HG03103 (cell line): ENCODE results near the gene EIF4G3.
"Not testable (repeated sequence)": the region's sequence is repeated elsewhere in the genome, so short reads cannot be mapped to it uniquely, and the experiment has no call there.

Experiments
- ATAC-seq: cut with Tn5 transposase; IDR thresholded peaks from one replicate; pipeline ENCODE4 v1.9.1; 2021; ENCODE audit warnings: low read depth; ENCODE audit not compliant: unreplicated experiment

The EIF4G3 gene

DNA sequence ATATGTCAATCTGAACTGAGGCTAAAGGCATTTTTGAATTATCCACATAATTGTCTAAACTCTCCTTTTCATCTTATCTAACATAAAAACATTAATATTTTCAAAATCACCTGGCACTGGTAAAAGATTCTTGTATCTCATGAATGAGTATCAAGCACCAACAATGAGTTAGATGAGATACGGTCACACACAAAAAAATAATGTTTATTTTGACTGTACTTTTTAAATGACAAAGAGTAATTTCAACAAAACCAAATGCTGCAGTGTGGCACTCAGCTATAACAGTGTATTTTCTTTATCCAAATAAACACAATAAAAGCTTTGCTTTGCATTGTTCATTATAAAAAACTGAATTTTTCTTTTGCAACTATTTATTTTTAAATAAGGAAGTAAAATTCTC is 59.5 kb downstream of the EIF4G3 start:
- ATAC-seq = no peak

DNA sequence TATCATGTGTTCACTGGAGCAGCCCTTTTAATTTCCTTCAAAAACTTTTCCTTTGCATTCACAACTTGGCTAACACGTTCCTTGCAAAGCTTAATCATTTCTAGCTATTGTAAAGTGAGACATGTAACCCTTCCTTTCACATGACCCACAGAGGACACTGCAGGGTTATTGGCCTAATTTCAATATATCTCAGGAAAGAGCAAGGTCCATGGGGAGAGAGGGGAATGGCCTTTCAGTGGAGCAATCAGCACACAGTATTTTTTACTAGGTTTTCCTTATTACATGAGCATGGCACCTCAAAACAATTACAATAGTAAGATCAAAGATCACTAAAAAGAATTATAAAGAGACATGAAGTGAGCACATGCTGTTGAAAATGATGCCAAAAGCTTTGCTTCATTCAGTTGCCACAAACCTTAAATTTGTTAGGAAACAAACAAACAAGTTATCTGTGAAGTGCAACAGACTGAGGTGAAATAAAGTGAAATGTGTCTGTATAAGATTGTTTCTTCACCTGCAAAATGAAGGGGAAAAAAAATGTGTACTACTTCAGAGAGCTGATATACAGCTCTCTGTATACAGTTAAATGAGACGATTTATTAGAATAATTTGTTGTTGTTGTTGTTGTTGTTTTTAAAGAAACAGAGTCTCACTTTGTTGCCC is 61.5 kb downstream of the EIF4G3 start:
- ATAC-seq = no peak

DNA sequence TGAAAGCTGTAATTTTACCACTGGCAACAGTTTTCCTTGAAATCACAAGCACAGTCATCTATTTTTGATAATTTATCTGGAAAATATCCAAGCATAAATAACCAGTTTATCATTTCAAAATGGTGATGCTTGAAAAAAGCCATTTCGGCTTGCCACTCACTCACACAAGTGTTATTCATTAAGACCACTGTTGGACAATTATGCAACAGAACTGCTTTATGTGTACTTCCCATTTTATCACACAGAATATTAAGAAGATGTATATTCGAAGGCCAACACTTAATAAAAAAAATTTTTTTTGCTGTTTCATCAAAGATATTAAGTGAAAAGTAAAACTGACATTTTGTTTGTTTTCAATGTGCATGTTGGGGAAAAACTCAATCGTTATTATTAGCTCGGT is 62.3 kb downstream of the EIF4G3 start:
- ATAC-seq = no peak

DNA sequence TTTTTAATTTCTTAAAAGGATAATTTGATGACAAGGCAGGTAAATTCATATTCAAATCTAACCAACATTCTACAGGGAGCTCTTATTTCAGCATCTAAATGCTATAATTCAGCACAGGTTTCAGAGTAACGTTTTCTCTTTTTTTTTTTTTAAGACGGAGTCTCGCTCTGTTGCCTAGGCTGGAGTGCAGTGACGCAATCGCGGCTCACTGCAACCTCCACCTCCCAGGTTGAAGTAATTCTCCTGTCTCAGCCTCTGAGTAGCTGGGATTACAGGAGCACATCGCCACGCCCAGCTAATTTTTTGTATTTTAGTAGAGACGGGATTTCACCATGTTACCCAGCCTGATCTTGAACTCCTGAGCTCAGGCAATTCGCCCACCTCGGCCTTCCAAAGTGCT is 66.5 kb downstream of the EIF4G3 start:
- ATAC-seq = no peak

DNA sequence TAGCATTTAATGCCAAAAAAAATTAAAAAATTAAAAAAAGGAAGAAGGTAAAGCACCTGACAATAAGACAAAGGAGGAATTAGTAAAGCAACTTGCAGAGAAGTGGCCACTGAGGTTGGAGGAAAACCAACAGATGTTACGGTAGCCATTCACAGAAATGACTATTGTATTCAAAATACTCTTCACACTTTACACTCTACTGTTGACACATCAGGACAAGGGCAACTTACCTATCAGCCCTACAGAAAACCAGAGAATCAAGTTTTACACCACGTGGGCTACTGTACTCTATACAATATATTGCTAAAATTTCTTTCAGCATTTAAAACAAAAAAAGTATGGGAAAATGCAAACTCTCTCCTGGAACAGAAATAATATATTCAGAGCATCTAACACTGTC is 70.0 kb downstream of the EIF4G3 start:
- ATAC-seq = no peak

DNA sequence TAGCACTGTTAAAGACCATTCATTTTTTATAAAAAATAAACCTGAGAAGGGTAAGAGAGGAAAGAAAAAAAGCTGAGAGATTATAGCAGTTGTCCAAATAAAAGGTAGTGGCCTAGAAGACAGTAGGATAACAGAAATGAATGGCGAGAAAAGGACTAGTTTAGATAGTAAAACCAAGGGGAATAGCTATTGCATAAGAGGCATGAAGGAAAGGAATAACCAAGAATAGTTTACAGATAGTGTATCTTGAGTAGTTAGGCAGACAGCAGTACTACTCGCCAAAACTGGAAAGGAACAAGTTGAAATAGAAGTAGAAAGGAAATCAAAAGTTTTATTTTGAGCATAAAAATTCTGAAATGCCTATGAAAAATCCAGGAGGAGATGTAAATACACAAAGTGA is 70.5 kb downstream of the EIF4G3 start:
- ATAC-seq = no peak

DNA sequence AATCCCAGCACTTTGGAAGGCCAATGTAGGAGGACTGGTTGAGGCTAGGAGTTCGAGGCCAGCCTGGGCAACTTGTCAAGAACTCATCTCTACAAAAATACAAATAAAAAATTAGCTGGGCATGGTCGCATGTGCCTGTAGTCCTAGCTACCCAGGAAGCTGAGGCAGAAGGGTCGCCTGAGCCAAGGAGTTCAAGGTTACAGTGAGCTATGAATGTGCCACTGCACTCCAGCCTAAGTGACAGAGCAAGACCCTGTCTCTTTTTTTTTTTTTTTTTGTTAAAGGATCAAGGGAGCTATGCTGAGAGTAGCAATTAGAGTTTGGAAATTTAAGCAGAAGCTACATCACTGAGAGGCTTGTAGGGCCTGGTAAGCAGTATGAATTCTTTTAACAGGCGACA is 70.9 kb downstream of the EIF4G3 start:
- no peak for ATAC-seq

DNA sequence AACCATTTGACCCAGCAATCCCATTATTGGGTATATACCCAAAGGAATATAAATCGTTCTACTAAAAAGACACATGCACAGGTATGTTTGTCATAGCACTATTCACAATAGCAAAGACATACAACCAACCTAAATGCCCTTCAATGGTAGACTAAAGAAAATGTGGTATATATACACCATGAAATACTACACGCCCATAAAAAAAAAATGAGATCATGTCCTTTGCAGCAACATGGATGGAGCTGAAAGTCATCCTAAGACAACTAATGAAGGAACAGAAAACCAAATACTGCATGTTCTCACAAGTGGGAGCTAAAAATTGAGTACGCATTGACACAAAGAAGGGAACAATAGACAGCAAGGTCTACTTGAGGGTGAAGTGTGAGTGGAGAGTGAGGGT is 72.0 kb downstream of the EIF4G3 start:
- ATAC-seq = no peak

DNA sequence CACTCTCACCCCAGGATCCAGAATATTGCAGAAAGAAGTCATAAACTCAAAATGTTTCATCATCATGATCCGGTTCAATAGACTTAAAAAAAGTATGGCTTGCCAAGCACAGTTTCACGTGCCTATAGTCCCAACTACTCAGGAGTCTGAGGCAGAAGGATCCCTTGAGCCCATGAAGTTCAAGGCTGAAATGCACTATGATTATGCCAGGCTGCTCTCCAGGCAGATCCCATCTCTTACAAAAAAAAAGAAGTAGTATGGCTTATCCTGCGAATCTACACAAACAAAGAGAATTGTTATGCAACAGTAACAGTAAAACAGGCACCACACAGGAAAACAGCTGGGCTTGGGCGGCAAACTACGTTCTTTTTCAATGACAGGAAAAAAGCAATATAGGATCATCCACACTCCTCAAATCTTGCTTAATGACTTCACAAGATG is 76.2 kb downstream of the EIF4G3 start:
- ATAC-seq = no peak

DNA sequence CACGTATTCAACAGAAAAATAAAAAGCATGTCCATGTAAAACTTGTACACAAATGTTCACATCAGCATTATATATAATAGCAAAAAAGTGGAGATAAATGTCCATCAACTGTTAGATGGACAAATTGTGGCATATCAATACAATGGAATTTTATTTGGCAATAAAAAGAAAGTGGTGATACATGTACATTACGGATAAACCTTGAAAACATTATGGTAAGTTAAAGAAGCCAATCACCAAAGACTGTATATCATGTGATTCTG is 76.9 kb downstream of the EIF4G3 start:
- ATAC-seq = no peak

DNA sequence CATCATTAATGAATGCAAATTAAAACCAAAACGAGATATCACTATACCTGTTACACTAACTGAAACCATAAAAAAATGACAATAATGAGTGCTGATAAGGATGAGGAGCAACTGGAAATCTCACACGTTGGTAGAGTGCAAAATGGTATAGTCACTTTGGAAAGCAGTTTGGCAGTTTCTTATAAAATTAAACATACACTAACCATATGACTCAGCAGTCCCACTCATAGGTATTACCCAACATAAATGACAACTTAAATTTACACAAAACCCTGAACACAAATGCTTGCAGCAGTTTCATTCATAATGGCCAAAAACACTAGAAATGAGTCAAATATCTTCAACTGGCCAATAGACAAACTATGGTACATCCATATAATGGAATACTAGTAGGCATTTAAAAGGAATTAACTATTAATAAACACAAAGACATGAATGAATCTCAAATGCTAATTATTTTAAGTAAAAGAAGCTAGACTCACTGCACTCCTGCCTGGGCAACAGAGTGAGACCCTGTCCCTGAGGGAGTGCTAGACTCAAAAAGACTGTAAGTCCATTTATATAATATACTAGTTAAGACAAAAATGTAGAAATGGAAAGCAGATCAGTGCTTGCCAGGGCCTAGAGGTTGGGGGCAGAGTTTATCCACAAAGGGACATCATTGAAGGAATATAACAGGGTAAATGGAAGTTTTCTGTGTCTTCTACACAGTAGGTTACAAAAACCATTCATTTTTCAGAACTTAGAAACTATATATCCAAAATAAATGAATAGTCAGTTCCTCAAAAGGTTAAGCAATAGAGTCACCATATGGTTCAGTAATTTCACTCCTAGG is 77.4 kb downstream of the EIF4G3 start:
- no peak for ATAC-seq

DNA sequence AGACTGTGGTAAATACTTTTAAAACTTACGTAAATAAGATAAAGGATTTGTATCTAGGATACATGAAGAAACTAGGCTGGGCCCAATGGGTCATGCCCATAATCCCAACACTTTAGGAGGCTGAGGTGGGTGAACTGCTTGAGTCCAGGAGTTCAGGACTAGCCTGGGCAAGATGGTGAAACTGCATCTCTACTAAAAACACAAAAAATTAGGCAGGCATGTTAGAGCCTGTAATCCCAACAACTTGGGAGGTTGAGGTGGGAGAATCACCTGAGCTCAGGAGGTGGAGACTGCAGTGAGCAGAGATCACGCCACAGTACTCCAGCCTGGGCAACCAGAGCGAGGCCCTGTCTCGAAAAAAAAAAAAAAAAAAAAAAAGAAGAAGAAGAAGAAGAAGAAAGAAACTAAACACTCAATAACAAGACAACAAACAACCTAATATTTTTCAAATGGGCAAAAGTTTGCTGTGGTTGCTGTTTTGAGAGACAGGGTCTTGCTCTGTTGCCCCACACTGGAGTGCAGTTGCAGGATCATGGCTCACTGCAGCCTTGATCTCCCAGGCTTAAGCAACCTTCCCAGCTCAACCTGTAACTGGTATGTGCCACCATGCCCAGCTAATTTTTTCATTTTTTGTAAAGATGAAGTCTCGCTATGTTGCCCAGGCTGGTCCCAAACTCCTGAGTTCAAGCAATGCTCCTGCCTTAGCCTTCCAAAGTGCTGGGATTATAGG is 78.3 kb downstream of the EIF4G3 start:
- ATAC-seq = no peak

DNA sequence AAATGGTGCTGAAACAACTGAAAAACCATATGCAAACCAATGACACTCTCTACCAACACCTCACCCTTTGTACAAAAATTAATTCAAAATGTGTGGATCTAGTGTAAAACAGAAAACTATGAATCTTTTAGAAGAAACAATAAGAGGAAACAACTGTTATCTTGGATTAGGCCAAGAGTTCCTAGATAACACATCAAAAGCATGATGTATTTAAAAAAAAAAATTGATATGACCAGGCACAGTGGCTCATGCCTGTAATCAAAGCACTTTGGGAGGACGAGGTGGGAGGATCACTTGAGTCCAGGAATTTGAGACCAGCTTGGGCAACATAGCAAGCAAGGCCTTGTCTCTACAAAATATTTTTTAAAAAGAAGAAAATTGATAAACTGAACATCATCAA is 79.0 kb downstream of the EIF4G3 start:
- no peak for ATAC-seq

DNA sequence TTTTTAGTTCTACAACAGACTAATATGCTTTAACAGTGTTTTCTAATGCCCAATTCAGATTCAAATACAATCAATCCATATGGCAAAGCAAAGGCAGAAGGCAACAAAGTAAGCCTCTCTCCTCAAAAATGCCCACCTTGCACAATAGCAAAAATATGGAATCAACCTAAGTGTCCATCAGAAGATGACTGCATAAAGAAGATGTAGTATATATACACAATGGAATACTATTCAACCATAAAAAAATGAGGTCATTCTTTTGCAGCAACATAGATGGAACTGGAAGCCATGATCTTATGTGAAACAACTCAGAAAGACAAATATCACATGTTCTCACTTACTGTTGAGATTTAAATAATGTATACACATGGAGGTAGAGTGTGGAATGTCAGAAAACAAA is 80.7 kb downstream of the EIF4G3 start:
- no peak for ATAC-seq

DNA sequence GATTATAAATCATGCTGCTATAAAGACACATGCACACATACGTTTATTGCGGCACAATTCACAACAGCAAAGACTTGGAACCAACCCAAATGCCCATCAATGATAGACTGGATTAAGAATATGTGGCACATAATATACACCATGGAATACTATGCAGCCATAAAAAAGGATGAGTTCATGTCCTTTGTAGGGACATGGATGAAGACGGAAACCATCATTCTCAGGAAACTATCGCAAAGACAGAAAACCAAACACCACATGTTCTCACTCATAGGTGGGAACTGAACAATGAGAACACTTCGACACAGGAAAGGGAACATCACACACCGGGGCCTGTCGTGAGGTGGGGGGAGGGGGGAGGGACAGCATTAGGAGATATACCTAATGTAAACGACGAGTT is 82.4 kb downstream of the EIF4G3 start:
- not testable (repeated sequence) for ATAC-seq

DNA sequence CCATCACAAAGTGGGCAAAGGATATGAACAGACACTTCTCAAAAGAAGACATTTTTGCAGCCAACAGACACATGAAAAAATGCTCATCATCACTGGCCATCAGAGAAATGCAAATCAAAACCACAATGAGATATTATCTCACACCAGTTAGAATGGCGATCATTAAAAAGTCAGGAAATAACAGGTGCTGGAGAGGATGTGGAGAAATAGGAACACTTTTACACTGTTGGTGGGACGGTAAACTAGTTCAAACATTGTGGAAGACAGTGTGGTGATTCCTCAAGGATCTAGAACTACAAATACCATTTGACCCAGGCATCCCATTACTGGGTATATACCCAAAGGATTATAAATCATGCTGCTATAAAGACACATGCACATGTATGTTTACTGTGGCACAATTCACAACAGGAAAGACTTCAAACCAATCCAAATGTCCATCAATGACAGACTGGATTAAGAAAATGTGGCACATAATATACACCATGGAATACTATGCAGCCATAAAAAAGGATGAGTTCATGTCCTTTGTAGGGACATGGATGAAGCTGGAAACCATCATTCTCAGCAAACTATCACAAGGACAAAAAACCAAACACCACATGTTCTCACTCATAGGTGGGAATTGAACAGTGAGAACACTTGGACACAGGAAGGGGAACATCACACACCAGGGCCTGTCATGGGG is 83.3 kb downstream of the EIF4G3 start:
- ATAC-seq = not testable (repeated sequence)

DNA sequence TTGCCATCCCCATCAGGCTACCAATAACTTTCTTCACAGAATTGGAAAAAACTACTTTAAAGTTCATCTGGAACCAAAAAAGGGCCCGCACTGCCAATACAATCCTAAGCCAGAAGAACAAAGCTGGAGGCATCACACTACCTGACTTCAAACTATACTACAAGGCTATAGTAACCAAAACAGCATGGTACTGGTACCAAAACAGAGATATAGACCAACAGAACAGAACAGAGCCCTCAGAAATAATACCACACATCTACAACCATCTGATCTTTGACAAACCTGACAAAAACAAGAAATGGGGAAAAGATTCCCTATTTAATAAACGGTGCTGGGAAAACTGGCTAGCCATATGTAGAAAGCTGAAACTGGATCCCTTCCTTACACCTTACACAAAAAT is 84.2 kb downstream of the EIF4G3 start:
- not testable (repeated sequence) for ATAC-seq

DNA sequence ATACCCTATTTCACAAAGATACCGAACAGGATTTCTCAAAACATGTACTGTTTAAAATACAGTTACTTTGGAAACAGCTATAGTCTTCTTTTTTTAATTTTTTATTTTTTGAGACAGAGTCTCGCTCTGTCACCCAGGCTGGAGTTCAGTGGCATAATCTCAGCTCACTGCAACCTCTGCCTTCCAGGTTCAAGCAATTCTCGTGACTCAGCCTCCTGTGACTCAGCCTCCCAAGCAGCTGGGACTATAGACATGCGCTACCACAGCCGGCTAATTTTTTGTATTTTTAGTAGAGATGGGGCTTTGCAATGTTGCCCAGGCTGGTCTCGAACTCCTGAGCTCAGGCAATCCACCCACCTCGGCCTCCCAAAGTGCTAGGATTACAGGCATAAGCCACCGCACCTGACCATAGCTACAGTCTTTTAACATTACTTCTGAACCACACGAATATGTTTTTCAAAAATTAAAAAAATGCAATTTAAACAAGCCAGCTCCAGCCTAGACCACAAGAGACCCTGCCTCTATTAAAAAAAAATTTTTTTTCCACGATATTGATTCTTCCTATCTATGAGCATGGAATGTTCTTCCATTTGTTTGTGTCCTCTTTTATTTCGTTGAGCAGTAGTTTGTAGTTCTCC is 85.5 kb downstream of the EIF4G3 start:
- ATAC-seq = not testable (repeated sequence)

DNA sequence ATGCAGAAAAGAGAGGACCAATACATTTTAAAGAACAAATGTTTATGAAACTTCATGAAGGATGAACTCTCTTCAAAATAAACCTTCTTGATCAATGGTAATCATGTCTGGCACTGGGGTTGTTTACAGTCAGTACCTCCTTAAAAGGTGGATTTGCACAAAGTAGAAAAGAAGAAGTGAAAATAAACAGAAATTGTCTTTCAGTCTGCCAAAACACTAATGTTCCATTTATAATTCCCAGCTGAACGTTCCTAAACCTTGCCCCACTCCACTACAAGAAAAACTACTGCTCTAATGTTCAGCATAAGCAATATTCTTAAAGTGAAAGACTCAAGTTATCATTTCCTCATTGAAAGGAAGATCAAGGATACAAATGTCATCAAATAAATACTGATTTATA is 86.2 kb downstream of the EIF4G3 start:
- ATAC-seq = no peak

DNA sequence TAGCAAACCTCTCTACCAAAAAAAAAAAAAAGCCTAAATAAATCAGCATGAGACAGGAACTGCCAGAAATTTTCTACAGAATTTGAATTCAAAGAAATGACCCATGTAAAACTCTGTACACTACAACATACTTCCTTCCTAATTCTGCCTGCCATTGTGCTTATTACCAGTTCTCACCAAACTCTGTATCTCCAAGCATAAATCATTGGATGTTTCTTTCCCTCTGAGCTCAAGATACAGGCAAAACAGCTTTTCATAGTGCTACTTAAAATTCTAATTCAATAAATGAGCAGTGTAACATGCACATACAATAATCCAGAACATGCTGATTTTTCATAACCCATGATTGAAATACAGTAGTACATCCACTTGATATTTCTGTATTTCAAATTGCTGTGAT is 87.0 kb downstream of the EIF4G3 start:
- ATAC-seq = no peak

DNA sequence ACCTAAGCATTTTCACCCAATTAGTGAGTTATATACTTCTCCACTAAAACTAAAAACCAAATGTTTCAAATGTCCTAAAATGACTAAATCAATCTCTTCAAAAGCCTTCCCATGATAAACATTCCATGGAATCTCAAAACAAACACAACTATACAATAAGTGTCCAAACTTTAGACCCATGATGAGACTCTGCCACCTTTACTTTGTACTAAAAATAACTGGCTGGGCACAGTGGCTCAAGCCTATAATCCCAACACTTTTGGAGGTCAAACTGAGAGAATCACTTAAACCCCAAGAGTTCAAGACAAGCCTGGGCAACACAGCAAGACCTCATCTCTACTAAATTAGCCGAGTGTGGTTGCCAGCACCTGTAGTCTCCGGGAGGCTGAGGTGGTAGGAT is 87.4 kb downstream of the EIF4G3 start:
- ATAC-seq = no peak
